IMR-90 (cell line): ENCODE measurements around the gene HLA-B. TPM values are rescaled to one million over a fixed set of nuclear protein-coding genes. Genes with fewer than 3 reads are reported as not detected.

Experiments used
- ATAC-seq: fragments of 200-7000 bp; cut with Tn5 transposase; 2 replicates; pipeline ENCODE4 v1.9.1; 2020; ENCODE audit warnings: low read depth, mild to moderate bottlenecking, moderate library complexity
- BruUV-seq: library from RNA; stranded (reverse); fragments of 400-500 nt; replicated peaks from 2 replicates; lab custom pipeline; 2021; lab: Mats Ljungman, UMichigan
- CTCF ChIA-PET: fragments of 300-600 bp; formaldehyde crosslinking; extraction: SDS; loops from one replicate; lab custom pipeline; 2021; ENCODE audit warnings: antibody characterized with exemption; lab: Yijun Ruan, JAX
- POLR2A ChIA-PET: fragments of 300-600 bp; sonication (Branson Sonifier 250); formaldehyde crosslinking; loops from one replicate; lab custom pipeline; 2022; ENCODE audit warnings: antibody characterized with exemption; ENCODE audit not compliant: unreplicated experiment; lab: Charles Lee
- DNase-seq: peaks from one replicate; pipeline ENCODE4 v3.0.0; 2013
- H2AFZ ChIP-seq: replicated peaks from 2 replicates; pipeline ENCODE3; 2013; ENCODE audit warnings: low read length, mild to moderate bottlenecking; ENCODE audit not compliant: poor library complexity
- H2AK5ac ChIP-seq: 2 replicates; pipeline ENCODE4 v1.6.1; 2013; ENCODE audit warnings: low read depth, low read length, inconsistent platforms
- H2AK9ac ChIP-seq: replicated peaks from 2 replicates; pipeline ENCODE3; 2013; ENCODE audit warnings: mild to moderate bottlenecking, low read depth, low read length, moderate library complexity; ENCODE audit not compliant: poor library complexity
- H2BK120ac ChIP-seq: 2 replicates; pipeline ENCODE4 v1.6.1; 2013; ENCODE audit warnings: low read depth, low read length, inconsistent platforms
- H2BK15ac ChIP-seq: 3 replicates; pipeline ENCODE4 v1.6.1; 2013; ENCODE audit warnings: low read depth, low read length, inconsistent platforms
- H2BK20ac ChIP-seq: 2 replicates; pipeline ENCODE4 v1.6.1; 2013; ENCODE audit warnings: low read depth, mild to moderate bottlenecking, inconsistent platforms, low read length, moderate library complexity
- H2BK5ac ChIP-seq: 2 replicates; pipeline ENCODE4 v1.6.1; 2013; ENCODE audit warnings: mild to moderate bottlenecking, low read depth, low read length, inconsistent platforms; ENCODE audit not compliant: poor library complexity, severe bottlenecking
- H3K14ac ChIP-seq: replicated peaks from 2 replicates; pipeline ENCODE4 v1.6.1; 2013; ENCODE audit warnings: low read depth, low read length, inconsistent platforms
- H3K18ac ChIP-seq: 2 replicates; pipeline ENCODE4 v1.6.1; 2013; ENCODE audit warnings: low read depth, low read length, control low read depth
- H3K23ac ChIP-seq: 2 replicates; pipeline ENCODE4 v1.6.1; 2013; ENCODE audit warnings: low read depth, low read length, inconsistent platforms
- H3K27ac ChIP-seq: 2 replicates; pipeline ENCODE4 v1.5.1; 2013; ENCODE audit warnings: mild to moderate bottlenecking, control low read depth, low read length; ENCODE audit not compliant: insufficient read depth
- H3K27me3 ChIP-seq: 2 replicates; pipeline ENCODE4 v1.6.1; 2013; ENCODE audit warnings: low read length; ENCODE audit not compliant: control insufficient read depth, insufficient read depth
- H3K36me3 ChIP-seq: 2 replicates; pipeline ENCODE4 v1.6.1; 2013; ENCODE audit warnings: low read length, mixed read lengths; ENCODE audit not compliant: control insufficient read depth, insufficient read depth
- H3K4ac ChIP-seq: 2 replicates; pipeline ENCODE4 v1.6.1; 2013; ENCODE audit warnings: low read depth, low read length, inconsistent platforms
- H3K4me1 ChIP-seq: 2 replicates; pipeline ENCODE4 v1.6.1; 2013; ENCODE audit warnings: low read length, mixed read lengths; ENCODE audit not compliant: control insufficient read depth, insufficient read depth
- H3K4me2 ChIP-seq: 2 replicates; pipeline ENCODE4 v1.6.1; 2013; ENCODE audit warnings: low read depth, mild to moderate bottlenecking, control low read depth, low read length, moderate library complexity
- H3K4me3 ChIP-seq: 2 replicates; pipeline ENCODE4 v1.5.1; 2013; ENCODE audit warnings: low read depth, mild to moderate bottlenecking, control low read depth, low read length, moderate library complexity; ENCODE audit not compliant: insufficient read depth
- H3K56ac ChIP-seq: 2 replicates; pipeline ENCODE4 v1.6.1; 2013; ENCODE audit warnings: low read length, inconsistent platforms; ENCODE audit not compliant: insufficient read depth; ENCODE audit errors: extremely low read depth
- H3K79me1 ChIP-seq, 2 experiments: 2 replicates each; pipeline ENCODE4 v1.6.1; 2013; ENCODE audit warnings: low read length in 2 of 2, inconsistent platforms in 1 of 2, low read depth in 1 of 2
- H3K9ac ChIP-seq: 2 replicates; pipeline ENCODE4 v1.6.1; 2013; ENCODE audit warnings: low read depth, low read length, control low read depth
- H3K9me1 ChIP-seq: 2 replicates; pipeline ENCODE4 v1.6.1; 2013; ENCODE audit warnings: low read length, inconsistent platforms; ENCODE audit not compliant: insufficient read depth
- H3K9me3 ChIP-seq: 2 replicates; pipeline ENCODE4 v1.6.1; 2013; ENCODE audit warnings: low read length; ENCODE audit not compliant: control insufficient read depth, insufficient read depth
- H4K20me1 ChIP-seq: 2 replicates; pipeline ENCODE4 v1.6.1; 2013; ENCODE audit warnings: low read length, inconsistent platforms; ENCODE audit not compliant: insufficient read depth
- H4K5ac ChIP-seq: 2 replicates; pipeline ENCODE4 v1.6.1; 2013; ENCODE audit warnings: mild to moderate bottlenecking, low read depth, low read length, control low read depth
- H4K8ac ChIP-seq, 2 experiments: 2 replicates each; pipeline ENCODE4 v1.6.1; 2013; ENCODE audit warnings: low read depth in 2 of 2, low read length in 2 of 2, control low read depth in 1 of 2, inconsistent platforms in 1 of 2
- H4K91ac ChIP-seq: 2 replicates; pipeline ENCODE4 v1.6.1; 2013; ENCODE audit warnings: low read depth, low read length, inconsistent platforms; ENCODE audit not compliant: insufficient read depth
- BHLHE40 ChIP-seq: fragments of 150-350 bp; IDR thresholded peaks from 2 replicates; pipeline ENCODE4 v1.6.1; 2016; ENCODE audit warnings: mild to moderate bottlenecking, low read depth, low read length
- CEBPB ChIP-seq: IDR thresholded peaks from 2 replicates; pipeline ENCODE4 v1.6.1; 2012; ENCODE audit warnings: low read depth, low read length, improper control_type of control experiment
- CHD1 ChIP-seq: IDR thresholded peaks from 2 replicates; pipeline ENCODE4 v1.6.1; 2012; ENCODE audit warnings: low read depth, low read length, improper control_type of control experiment
- FOS ChIP-seq: fragments of 150-350 bp; IDR thresholded peaks from 2 replicates; pipeline ENCODE4 v1.6.1; 2016; ENCODE audit warnings: low read depth, low read length
- MAFK ChIP-seq: IDR thresholded peaks from 2 replicates; pipeline ENCODE4 v1.6.1; 2012; ENCODE audit warnings: low read depth, low read length, improper control_type of control experiment
- MAZ ChIP-seq: IDR thresholded peaks from 2 replicates; pipeline ENCODE4 v1.6.1; 2012; ENCODE audit warnings: low read depth, mild to moderate bottlenecking, low read length, improper control_type of control experiment, moderate library complexity, borderline replicate concordance
- MXI1 ChIP-seq: IDR thresholded peaks from 2 replicates; pipeline ENCODE4 v1.6.1; 2012; ENCODE audit warnings: low read depth, mild to moderate bottlenecking, low read length, moderate library complexity, borderline replicate concordance
- NFE2L2 ChIP-seq: fragments of 150-350 bp; IDR thresholded peaks from 2 replicates; pipeline ENCODE4 v1.6.1; 2016; ENCODE audit warnings: low read depth, mild to moderate bottlenecking, low read length
- POLR2A ChIP-seq: IDR thresholded peaks from 2 replicates; pipeline ENCODE4 v1.6.1; 2012; ENCODE audit warnings: mild to moderate bottlenecking, low read depth, low read length
- RAD21 ChIP-seq: IDR thresholded peaks from 2 replicates; pipeline ENCODE4 v1.6.1; 2012; ENCODE audit warnings: low read length, improper control_type of control experiment
- RCOR1 ChIP-seq: IDR thresholded peaks from 2 replicates; pipeline ENCODE4 v1.6.1; 2012; ENCODE audit warnings: mild to moderate bottlenecking, low read length, improper control_type of control experiment; ENCODE audit not compliant: insufficient replicate concordance
- RFX5 ChIP-seq: IDR thresholded peaks from 2 replicates; pipeline ENCODE4 v1.8.0; 2012; ENCODE audit warnings: low read depth, mild to moderate bottlenecking, low read length, moderate library complexity
- SMC3 ChIP-seq: fragments of 150-350 bp; IDR thresholded peaks from 2 replicates; pipeline ENCODE4 v1.6.1; 2016; ENCODE audit warnings: low read depth, mild to moderate bottlenecking, antibody characterized with exemption, low read length, moderate library complexity
- WGBS, 2 experiments: methylation state at CpG; one replicate each; pipeline versions ENCODE4 v1.1.5 to v1.1.7; 2013; ENCODE audit warnings: missing lambda C conversion rate in 2 of 2; ENCODE audit not compliant: insufficient read length in 1 of 2; ENCODE audit errors: extremely low coverage in 2 of 2; 5-methylcytosine and 5-hydroxymethylcytosine counted together
- dilution Hi-C: fragments of 300-500 bp; cut with HindIII; formaldehyde crosslinking; loops from one replicate; pipeline ENCODE4 v1.14.3; 2018; ENCODE audit warnings: low sequenced_read_pairs; ENCODE audit not compliant: unreplicated experiment
- in situ Hi-C: fragments of 300-500 bp; cut with MboI; formaldehyde crosslinking; loops from 3 replicates; pipeline ENCODE4 v1.14.3; 2019; ENCODE audit warnings: low sequenced_read_pairs, inconsistent platforms, mixed read lengths
- intact Hi-C: fragments of 100-400 bp; cut with micrococcal nuclease; formaldehyde crosslinking; loops from 2 replicates; pipeline ENCODE4 v1.10.0; 2022
- polyA plus RNA-seq, 3 experiments: library from polyadenylated mRNA; depleted of rRNA; stranded (reverse); fragments of >200 nt; gene quantifications; 2 replicates each; pipeline ENCODE4 v1.2.3, GENCODE V29; 2012; ENCODE audit warnings: low replicate concordance in 1 of 3
- total RNA-seq: library from RNA; depleted of rRNA; stranded (reverse); fragments of >200 nt; gene quantifications from 2 replicates; pipeline ENCODE4 v1.2.3, GENCODE V29; 2012
- TF ChIP-seq, protein P1 (sequence below): conservative IDR thresholded peaks from 2 replicates; pipeline ENCODE4 v1.5.1; 2012; ENCODE audit warnings: mild to moderate bottlenecking, low read depth, low read length, improper control_type of control experiment
- TF ChIP-seq, protein P2 (sequence below): fragments of 150-350 bp; IDR thresholded peaks from 2 replicates; pipeline ENCODE4 v1.6.1; 2016; ENCODE audit warnings: low read depth, mild to moderate bottlenecking, low read length, moderate library complexity, borderline replicate concordance
- TF ChIP-seq, protein P3 (sequence below): fragments of 150-350 bp; IDR thresholded peaks from 2 replicates; pipeline ENCODE4 v1.6.1; 2017; ENCODE audit warnings: mild to moderate bottlenecking, antibody characterized with exemption, low read length, low read depth

HLA-B gene
- total and polyA plus RNA-seq, 2 of the 4 experiments (the other 2 are of a cell fraction) = 44.1 to 309 TPM

DNA sequence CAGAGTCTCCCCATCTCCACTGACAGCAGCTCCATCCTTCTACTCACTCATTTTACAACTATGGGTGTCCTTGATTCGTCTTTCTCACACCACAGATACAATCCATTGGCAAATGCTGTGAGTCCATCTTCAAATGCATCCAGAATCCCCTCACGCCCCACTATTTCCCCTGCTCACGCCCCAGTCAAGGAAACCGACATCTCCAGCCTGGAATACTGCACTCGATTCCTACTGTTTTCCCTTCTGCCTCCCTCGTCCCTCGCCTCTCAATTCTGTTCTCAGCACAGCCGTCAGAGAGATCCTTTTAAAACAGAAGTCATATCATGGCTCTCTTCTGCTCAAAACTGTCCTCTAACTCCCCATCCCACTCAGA lies 4.7 kb downstream of the HLA-B start:
- no peak overlapping the region for H3K9ac ChIP-seq
- H2BK15ac ChIP-seq = no peak overlapping the region
- H2AK5ac ChIP-seq = no peak overlapping the region
- BruUV-seq = no TSS peak
- H3K4ac ChIP-seq = no peak overlapping the region
- peaks cover 11% of the 10 kb centered on the region; the same call in 1 of the 2 replicates for H3K9me1 ChIP-seq
- H3K27me3 ChIP-seq = peaks cover 27% of the 10 kb centered on the region
- TF ChIP-seq, protein P1, sequence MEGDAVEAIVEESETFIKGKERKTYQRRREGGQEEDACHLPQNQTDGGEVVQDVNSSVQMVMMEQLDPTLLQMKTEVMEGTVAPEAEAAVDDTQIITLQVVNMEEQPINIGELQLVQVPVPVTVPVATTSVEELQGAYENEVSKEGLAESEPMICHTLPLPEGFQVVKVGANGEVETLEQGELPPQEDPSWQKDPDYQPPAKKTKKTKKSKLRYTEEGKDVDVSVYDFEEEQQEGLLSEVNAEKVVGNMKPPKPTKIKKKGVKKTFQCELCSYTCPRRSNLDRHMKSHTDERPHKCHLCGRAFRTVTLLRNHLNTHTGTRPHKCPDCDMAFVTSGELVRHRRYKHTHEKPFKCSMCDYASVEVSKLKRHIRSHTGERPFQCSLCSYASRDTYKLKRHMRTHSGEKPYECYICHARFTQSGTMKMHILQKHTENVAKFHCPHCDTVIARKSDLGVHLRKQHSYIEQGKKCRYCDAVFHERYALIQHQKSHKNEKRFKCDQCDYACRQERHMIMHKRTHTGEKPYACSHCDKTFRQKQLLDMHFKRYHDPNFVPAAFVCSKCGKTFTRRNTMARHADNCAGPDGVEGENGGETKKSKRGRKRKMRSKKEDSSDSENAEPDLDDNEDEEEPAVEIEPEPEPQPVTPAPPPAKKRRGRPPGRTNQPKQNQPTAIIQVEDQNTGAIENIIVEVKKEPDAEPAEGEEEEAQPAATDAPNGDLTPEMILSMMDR = no peak
- TF ChIP-seq CHD1 (no peak), BHLHE40 (no peak), RCOR1 (no peak), POLR2A (no peak), NFE2L2 (no peak), MAFK (no peak), RFX5 (no peak), MAZ (no peak), CEBPB (no peak), SMC3 (no peak), MXI1 (no peak), RAD21 (no peak), FOS (no peak)
- TF ChIP-seq, protein P2, sequence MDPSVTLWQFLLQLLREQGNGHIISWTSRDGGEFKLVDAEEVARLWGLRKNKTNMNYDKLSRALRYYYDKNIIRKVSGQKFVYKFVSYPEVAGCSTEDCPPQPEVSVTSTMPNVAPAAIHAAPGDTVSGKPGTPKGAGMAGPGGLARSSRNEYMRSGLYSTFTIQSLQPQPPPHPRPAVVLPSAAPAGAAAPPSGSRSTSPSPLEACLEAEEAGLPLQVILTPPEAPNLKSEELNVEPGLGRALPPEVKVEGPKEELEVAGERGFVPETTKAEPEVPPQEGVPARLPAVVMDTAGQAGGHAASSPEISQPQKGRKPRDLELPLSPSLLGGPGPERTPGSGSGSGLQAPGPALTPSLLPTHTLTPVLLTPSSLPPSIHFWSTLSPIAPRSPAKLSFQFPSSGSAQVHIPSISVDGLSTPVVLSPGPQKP = no peak
- TF ChIP-seq, protein P3, sequence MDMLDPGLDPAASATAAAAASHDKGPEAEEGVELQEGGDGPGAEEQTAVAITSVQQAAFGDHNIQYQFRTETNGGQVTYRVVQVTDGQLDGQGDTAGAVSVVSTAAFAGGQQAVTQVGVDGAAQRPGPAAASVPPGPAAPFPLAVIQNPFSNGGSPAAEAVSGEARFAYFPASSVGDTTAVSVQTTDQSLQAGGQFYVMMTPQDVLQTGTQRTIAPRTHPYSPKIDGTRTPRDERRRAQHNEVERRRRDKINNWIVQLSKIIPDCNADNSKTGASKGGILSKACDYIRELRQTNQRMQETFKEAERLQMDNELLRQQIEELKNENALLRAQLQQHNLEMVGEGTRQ = no peak
- H4K20me1 ChIP-seq = peaks cover 7% of the 10 kb centered on the region; the same call in 1 of the 2 replicates
- H3K4me3 ChIP-seq = no peak overlapping the region
- H2AK9ac ChIP-seq = no peak overlapping the region
- intact Hi-C loops (no loop called here), dilution Hi-C loops (no loop called here), in situ Hi-C loops (no loop called here)
- H3K9me3 ChIP-seq = no peaks in the 10 kb centered on the region
- no peak overlapping the region for H3K4me2 ChIP-seq
- no peak overlapping the region for H3K14ac ChIP-seq
- peaks cover 13% of the 10 kb centered on the region for H3K36me3 ChIP-seq
- no peak for ATAC-seq
- H2BK20ac ChIP-seq = no peak overlapping the region
- H4K5ac ChIP-seq = no peak overlapping the region
- H2BK120ac ChIP-seq = no peak overlapping the region
- H3K18ac ChIP-seq = no peak overlapping the region
- no peak overlapping the region for H3K23ac ChIP-seq
- DNase-seq = no peak
- POLR2A ChIA-PET = no interaction called here
- H4K91ac ChIP-seq = no peak overlapping the region
- 46% methylated on average over 7 of the region's 8 CpGs; no CpG with 5 or more reads in 1 of the 2 experiments for WGBS, 2 experiments
- no peak overlapping the region for H2BK5ac ChIP-seq
- no peak overlapping the region for H2AFZ ChIP-seq
- H3K4me1 ChIP-seq = peaks cover 4% of the 10 kb centered on the region; the same call in 1 of the 2 replicates
- H3K27ac ChIP-seq = no peak overlapping the region
- peaks cover 5 to 17% of the 10 kb centered on the region in 2 experiments; a peak in 3 of 4 replicates for H3K79me1 ChIP-seq
- no peak overlapping the region for H4K8ac ChIP-seq
- CTCF ChIA-PET = no interaction called here
- H3K56ac ChIP-seq = no peak overlapping the region
